GM12872 (cell line): ENCODE measurements around the gene DPEP3.

Experiments
- CTCF ChIP-seq: IDR thresholded peaks from 3 replicates; pipeline ENCODE4 v1.5.1; 2011; ENCODE audit warnings: low read depth, mild to moderate bottlenecking, low read length, moderate library complexity; ENCODE audit not compliant: insufficient read depth

The DPEP3 gene

GRCh38 chr16:68015681-68016080 lies 35.4 kb upstream of the DPEP3 start, which contains the start of gene DPEP2NB:
TSS of gene DPEP2NB (minus strand) at chr16:68015911. CDS start at chr16:68015770, 141 bp downstream.
- TF ChIP-seq CTCF = no peak

GRCh38 chr16:68013440-68013839 lies 33.1 kb upstream of the DPEP3 start:
- no peak for TF ChIP-seq CTCF

- no peak for TF ChIP-seq CTCF
These were observed 28.9 kb upstream of the DPEP3 start for GRCh38 chr16:68009157-68009735.

- no peak for TF ChIP-seq CTCF
These were observed 25.5 kb upstream of the DPEP3 start for GRCh38 chr16:68005786-68006286.

- no peak for TF ChIP-seq CTCF
These were observed 24.9 kb upstream of the DPEP3 start for GRCh38 chr16:68005211-68005610.

- no peak for TF ChIP-seq CTCF
These were observed 22.7 kb upstream of the DPEP3 start for GRCh38 chr16:68003031-68003430.

- TF ChIP-seq CTCF = no peak
These were observed 20.2 kb upstream of the DPEP3 start for GRCh38 chr16:68000450-68000849.

GRCh38 chr16:67999985-68000384 lies 19.7 kb upstream of the DPEP3 start:
- TF ChIP-seq CTCF = no peak
